ENCODE data around the gene SYT5. TPM values are rescaled to one million over a fixed set of nuclear protein-coding genes. Genes with fewer than 3 reads are reported as not detected.
A peak's percentile ranks its signal among the peaks of the same experiment; 100 is the strongest.

The SYT5 gene
- total and polyA plus RNA-seq, 9 of the 15 experiments (the other 6 are each of a cell fraction or from before 2014, with no cell fraction given): 1.3 to 20.9 (median 8.8) TPM

- H3K27ac ChIP-seq (ENCODE audit: extremely low read depth, low read depth, low read length): no peak overlapping the region
- in situ Hi-C loops (cut with MboI) (loop anchor here (25.0 kb wide), 1 partner anchor 976 kb away; the partner anchor contains the start of gene ZNF444), intact Hi-C loops (cut with micrococcal nuclease) (no loop called here)
- ChIA-PET CTCF (ENCODE audit: low intra/inter-chr PET ratio) (interaction anchor here (0.7 to 1.9 kb wide), 4 partner anchors 16 to 257 kb away, joined by 3 to 20 read pairs (median 5); no protein-coding TSS in a partner anchor), POLR2A (interaction anchor here (0.6 to 2.9 kb wide), 9 partner anchors 13 to 247 kb away, joined by 3 to 13 read pairs (median 4); partner anchors contain the start of genes KMT5C, RDH13 and UBE2S)
- H3K36me3 ChIP-seq (ENCODE audit: control insufficient read depth, insufficient read depth, low read length): 0 out of 3 replicates have a peak, but pooled peaks cover 3% of the 10 kb centered on the region
- no TSS peak for BruUV-seq (replicated peaks)
- no peaks in the 10 kb centered on the region for H3K9me3 ChIP-seq (replicated peaks; ENCODE audit: control insufficient read depth, insufficient read depth, low read depth, low read length)
- peaks cover 34 to 72% of the 10 kb centered on the region in 2 experiments for H3K4me1 ChIP-seq (replicated peaks in 1 of 2; ENCODE audit: control insufficient read depth in 2 of 2, insufficient read depth in 2 of 2, low read length in 2 of 2)
- H3K9me1 ChIP-seq (ENCODE audit: control insufficient read depth, insufficient read depth, low read length): no peaks in the 10 kb centered on the region
- no peak for TF ChIP-seq ZNF764 (CRISPR knock-in tag; IDR thresholded peaks at IDR 0.05; ENCODE audit: low read depth)
- TF ChIP-seq ZNF398 (CRISPR knock-in tag; IDR thresholded peaks at IDR 0.05): no peak
- TF ChIP-seq CBX1 (IDR thresholded peaks at IDR 0.05; ENCODE audit: low read depth): 0 out of 2 replicates have a peak, but pooled peaks have one; percentile 11
- 0 out of 2 replicates have a peak, but pooled peaks have one; percentile 28 for TF ChIP-seq RBFOX2 (IDR thresholded peaks at IDR 0.05; ENCODE audit: low read depth, low read length)
- no peak for TF ChIP-seq ARID3A (IDR thresholded peaks at IDR 0.05; ENCODE audit: borderline replicate concordance, low read depth, low read length)
- peak; percentile 11 for TF ChIP-seq HNRNPLL (IDR thresholded peaks at IDR 0.05; ENCODE audit: low read depth, low read length, poor library complexity, severe bottlenecking)
- TF ChIP-seq E2F4 (CRISPR knock-in tag; IDR thresholded peaks at IDR 0.05; ENCODE audit: low read depth): 0 out of 2 replicates have a peak, but pooled peaks have one; percentile 22
- no peak for TF ChIP-seq HSF4 (CRISPR knock-in tag; IDR thresholded peaks at IDR 0.05; ENCODE audit: borderline replicate concordance)
- TF ChIP-seq TCFL5 (CRISPR knock-in tag; conservative IDR thresholded peaks at IDR 0.05): no peak
- DNase-seq (ENCODE audit: extremely low read depth in 1 of 4, low spot score in 3 of 4) (peak in 1 of 4 experiments; percentile 25), ATAC-seq (no peak), FAIRE-seq (no peak)
- H3K4me3 ChIP-seq: 0 out of 2 replicates have a peak overlapping the region, but pooled peaks have one; percentile 42
- no peak overlapping the region for H3K4me2 ChIP-seq (ENCODE audit: insufficient read depth, low read length)
- WGBS (ENCODE audit: insufficient coverage, low coverage, missing lambda C conversion rate): 73% methylated on average over 12 of the region's 32 CpGs
- no peak overlapping the region for H2AFZ ChIP-seq (ENCODE audit: low read depth, low read length)
- H3K9ac ChIP-seq (ENCODE audit: insufficient read depth in 1 of 2, low read depth in 2 of 2, low read length in 2 of 2): no peak overlapping the region; a peak in 1 of 4 replicates
- peaks cover 3% of the 10 kb centered on the region for H4K20me1 ChIP-seq (replicated peaks; ENCODE audit: control insufficient read depth, insufficient read depth, low read length)
- H3K27me3 ChIP-seq (ENCODE audit: control insufficient read depth in 2 of 2, insufficient read depth in 2 of 2, low read length in 2 of 2): no peaks in the 10 kb centered on the region
- peaks cover 14% of the 10 kb centered on the region for H3K79me2 ChIP-seq (ENCODE audit: control insufficient read depth, insufficient read depth, low read length)
These were observed 19.1 kb downstream of the SYT5 start for GRCh38 chr19:55160986-55161365.
